ENCODE results near the gene RNF26.

Gene RNF26

DNA sequence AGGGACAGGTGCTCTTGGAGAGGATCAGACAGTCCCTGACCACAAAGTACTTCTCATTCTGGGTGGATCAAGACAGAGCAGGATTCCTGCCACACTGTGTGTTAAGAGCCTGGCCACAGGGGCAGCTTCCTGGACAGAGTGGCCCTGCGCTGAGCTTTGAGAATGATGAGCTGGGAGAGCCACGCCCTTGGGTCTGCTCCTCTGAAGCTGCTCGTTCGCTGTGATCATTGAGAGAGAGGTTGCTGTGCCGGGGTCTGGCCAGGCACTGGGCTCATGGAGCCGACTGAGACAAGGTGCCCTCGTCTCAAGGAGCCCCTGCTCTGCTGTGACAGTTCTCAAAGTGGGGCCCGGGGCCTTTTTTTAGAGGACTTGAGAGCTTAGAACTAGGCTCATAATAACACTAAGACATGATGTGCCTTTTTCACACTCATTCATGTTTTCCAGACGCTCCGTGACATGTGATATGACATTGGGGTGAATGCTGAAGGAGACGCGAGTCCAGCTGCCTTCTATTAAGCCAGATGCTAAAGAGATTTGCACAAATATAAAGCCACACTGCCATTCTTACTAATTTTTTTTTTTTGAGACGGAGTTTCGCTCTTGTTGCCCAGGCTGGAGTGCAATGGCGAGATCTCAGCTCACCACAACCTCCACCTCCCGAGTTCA, 13.7 kb downstream of the RNF26 start:
- DNase-seq (ENCODE audit: low read depth, low spot score), result no peak
- no peak overlapping the region for H3K27ac ChIP-seq

DNA sequence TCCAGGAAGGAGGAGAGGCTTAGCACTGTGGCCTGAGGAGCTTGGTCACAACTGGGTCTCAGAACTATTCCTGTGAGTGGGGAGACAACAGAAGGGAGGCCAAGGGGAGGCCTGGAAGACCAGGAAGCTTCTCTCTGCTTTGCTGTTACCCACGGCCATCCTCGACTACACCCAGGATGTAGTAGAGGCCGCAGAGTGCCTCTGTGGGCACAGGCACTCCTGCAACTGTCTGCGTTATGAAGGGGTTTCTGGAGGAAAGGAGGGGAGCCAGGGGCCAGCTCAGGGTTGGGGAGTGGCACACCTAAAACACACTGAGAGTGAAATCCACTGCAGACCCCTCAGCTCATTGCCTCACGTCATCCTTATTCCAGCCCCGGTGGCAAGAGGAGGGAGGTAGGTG, 16.0 kb downstream of the RNF26 start:
- no peak for DNase-seq (ENCODE audit: low read depth, low spot score)

DNA sequence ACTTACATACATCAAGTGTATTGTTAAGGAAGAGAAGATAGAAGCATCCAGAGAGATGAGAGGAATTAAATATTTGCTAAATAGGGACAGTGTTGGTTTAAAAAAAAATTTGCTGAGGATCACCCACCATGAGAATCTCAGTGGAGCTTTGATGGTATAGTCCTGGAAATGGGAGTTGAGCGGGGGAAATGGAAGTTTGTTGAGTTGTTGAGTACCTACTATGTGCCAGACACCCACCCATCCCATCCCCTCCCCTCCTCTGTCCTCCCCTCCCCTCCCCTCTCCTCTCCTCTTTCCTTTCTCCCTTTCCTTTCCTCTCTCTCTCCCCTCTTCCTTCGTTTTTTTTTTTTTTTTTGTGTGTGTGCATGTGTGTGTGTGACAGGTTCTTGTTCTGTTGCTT, 16.9 kb downstream of the RNF26 start:
- no peak for DNase-seq (ENCODE audit: low read depth, low spot score)
- H3K27ac ChIP-seq, result no peak overlapping the region

More for the DNA sequence above, 16.0 kb downstream of the RNF26 start:
- H3K27ac ChIP-seq, result no peak overlapping the region

DNA sequence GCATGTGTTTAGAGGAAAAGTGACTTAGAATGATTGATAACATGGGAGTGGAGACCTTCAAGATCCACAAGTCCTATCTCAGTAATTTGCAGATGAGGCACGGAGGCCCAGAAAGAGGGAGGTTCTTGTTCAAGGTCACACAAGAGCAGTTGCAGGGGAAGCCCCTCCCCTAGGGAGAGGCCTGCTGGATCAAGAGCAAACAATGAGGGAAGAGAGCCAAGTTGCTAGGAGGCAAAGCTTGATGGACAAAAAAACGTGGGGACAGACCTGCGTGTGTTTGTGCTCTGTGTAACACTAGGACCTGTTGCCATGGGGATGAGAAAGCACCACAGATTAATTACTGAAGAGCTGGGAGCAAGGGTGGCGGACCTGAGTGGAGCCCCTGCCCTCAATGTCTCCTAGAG, 18.5 kb downstream of the RNF26 start:
- H3K27ac ChIP-seq, result no peak overlapping the region
- no peak for DNase-seq (ENCODE audit: low read depth, low spot score)

DNA sequence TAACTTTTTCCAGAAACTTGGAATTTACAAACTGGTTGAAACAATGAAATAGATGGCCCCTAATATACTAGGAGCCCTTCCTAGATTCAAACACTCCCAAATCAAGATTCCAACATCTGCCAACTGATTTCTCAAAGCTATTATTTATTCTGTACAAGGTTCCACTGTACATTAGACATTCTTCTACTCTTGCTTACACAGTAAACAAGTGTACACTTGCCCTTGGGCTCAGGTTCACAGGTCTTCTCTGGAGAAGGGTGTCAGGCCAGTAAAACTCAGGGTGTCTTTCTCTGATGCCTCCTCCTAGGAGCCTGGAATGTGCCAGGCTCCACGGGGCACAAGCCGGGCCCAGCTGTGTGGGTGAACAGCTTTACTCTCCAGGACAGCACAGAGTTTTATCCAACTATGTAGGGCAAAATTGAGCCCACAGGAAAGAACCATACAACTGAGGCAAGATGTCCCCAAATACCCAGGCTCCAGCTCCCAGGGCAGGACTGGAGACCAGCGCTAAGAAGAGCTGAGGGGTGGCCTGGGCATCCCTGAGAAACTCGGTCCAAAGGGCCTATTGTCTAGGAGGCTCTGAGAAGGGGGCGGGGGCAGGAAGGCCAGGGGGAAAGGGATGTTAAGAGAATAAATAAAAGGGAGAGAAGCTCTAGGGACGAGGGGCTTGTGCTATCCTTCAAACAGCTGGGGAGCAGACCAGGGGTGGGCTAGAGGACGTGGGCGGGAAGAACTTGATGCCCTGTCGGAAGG, 20.9 kb downstream of the RNF26 start:
- DNase-seq (ENCODE audit: low read depth, low spot score), result no peak
- no peak overlapping the region for H3K27ac ChIP-seq

DNA sequence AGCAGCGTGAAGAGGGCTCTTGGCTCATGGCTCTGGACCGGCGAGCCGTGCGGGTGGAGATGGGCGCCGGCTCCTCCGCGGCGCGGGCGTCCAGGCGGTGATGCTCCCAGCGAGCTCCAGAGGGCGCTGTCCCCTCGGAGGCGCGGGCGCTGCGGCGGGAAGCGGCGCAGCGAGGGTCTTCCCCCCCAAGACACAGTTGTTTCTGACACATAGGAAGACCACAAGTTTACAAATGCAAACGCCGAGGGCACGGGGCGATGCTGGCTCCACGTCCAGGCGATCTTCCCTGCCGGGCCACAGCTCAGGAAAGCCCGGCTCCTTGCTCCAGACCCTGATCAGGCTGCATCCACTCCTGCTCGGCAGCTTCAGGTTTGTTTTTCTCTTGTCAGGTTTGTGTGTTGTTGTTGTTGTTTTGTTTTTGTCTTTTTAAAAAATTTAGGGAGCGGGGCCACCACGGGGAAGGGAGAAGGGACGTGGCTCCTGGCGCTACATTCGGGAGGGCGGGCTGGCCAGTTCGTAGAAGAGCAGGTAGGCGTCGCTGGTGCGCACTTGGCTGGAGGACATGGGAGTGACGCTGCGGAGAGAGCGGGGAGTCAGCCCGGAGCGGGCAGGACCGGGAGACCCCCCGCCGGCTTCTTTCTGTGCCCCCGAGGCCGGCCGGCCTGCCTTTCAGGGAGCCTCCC, 22.2 kb downstream of the RNF26 start:
- no peak for DNase-seq (ENCODE audit: low read depth, low spot score)
- no peak overlapping the region for H3K27ac ChIP-seq

DNA sequence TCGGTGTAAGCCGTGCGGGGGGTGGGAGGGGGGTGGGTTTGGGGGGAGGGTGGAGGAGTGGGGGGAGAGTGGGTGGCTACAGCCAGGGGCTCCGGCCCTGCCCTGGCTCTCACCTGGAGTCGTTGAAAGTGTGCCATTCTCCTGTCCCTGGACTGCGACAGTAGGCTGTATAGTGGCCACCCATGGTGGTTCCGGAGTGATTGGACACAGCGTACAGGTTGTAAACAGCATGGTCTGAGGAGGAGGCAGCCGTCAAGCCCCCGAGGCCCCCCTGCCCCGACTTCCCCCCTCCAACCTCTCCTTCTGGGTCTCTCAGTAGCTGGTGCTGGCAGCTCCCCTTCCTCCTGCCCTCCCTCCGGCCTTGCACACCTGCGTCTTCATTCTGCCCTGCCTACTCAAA, 22.7 kb downstream of the RNF26 start:
- DNase-seq (ENCODE audit: low read depth, low spot score), result no peak

DNA sequence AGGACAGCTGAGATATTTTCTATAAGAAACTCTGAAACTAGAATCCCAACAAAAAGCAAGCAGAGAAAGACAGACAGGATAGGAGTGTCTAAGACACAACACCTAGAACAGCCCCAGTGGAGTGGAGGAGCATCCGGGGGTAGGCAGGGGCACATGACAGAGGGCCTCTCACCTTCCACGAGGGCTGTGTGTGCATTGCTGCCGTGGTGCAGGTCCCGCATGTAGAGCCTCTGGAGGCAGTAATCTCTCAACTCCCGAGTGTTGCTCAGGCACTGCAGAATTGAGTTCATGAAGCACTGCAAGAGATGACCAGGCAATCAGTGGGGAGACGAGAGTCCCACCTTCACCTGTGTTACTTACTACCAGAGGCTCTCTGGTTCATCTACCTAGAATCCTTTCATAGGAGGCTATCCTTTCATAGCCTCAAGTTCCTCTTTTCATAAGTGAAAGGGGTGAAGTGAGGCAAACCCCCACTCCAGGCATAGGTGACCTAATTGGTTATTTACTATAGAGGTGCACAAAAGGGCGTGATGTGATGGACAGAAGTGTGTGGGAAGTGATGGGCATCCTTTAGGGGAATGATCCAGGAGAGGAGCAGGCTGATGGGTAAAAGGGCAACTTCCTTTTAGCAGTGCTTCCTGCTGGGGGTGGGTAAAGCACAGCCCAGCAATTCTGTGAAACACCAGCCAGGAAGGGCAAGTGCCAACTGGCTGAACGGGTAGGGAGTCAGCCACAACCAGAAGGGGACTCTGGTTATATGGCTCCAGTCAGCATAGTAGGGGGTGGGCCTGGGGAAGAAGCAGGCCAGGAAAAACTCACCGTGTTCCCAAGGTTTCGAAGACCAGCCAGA, 25.3 kb downstream of the RNF26 start:
- DNase-seq (ENCODE audit: low read depth, low spot score), result peak; percentile 39
- peak overlapping the region; percentile 91 for H3K27ac ChIP-seq

More for the DNA sequence above, 22.7 kb downstream of the RNF26 start:
- no peak overlapping the region for H3K27ac ChIP-seq

DNA sequence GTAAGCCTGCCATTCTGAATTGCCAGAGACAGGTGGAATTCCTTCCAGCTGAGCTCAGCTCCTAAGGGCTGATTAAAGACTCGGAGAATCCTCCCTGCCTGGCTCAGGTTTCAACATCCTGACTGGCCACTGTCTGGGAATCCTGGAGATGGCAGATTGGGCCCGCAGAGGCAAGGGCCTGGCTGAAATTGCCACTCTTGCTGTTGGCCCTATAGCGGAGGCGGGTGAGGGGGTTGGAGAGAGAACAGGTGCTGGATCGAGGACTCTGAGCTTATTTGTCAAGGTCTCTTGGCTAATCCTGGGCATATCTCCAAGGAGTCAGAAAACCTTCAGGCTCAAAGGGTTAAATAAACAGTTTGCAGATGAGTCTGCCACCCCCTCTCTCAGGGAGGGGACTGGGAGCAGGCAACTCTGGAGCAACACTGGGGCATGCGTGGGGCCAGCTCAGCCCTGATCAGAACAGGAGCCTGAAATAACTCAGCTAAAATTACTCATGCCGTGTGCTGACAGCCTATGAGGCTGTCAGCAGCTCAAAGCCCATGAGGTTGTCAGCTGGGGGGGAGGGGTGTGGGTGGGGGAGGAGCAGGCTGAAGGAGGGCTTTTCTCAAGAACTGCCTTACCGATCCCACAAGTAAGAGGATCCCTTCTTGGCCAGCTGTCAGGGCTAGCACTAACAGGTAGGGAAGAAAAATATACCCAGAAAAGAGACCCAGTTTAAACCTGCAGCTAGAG, 26.9 kb downstream of the RNF26 start:
- peak; percentile 85 for DNase-seq (ENCODE audit: low read depth, low spot score)
- H3K27ac ChIP-seq, result peak overlapping the region; percentile 91

DNA sequence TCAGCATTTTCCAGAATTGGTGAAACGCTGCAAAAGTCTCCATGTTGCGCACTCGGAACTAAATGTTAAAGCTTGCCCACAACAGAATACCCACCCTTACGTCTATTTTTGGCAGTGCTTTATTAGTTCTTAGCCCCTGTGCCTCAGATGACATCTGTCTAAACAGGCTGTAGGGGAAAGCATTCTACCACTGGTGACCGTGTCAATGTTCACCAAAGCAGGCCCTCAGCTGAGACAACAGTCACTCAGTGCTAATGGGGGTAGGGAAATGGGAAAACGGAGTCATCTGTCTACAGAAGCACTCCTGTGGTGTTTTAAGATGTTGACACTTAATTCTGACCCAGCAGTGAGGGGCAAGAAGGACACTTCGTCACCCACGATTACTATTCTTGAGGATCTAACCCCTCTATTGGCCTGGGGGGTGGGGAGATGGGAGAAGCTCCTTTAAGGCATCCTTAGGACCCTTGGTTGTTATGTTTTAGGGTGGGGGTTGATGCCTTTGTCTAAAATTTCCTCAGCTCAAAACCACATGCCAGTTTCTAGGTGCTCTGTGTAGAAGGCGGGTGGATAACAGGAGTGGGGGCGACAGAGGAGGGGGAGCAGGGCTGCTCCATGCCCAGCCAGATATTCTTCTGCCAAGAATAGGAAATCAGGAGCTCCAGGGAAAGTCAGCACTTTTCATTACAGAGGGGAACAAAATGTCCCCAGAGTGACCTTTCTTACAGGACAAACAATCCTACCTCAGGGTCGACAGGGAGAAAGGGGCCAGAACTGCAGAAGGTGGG, 27.8 kb downstream of the RNF26 start:
- peak overlapping the region; percentile 91 for H3K27ac ChIP-seq
- DNase-seq (ENCODE audit: low read depth, low spot score), result no peak

DNA sequence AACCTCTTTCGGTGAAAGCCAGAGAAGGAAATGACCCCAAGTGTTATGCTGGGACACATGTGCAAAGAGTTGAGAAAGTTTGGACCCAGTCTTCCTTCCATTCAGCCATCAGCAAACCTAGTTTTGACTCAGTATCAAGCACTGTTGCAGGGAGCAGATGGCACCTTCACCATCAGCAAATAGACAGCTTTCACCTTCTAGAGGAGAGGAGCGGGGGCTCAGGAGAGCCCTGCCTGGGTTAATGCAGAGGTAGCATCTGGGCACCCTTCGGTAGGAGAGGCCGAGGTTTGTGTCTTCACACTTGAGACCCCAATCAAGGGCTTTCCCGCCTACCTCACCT, 28.4 kb downstream of the RNF26 start:
- H3K27ac ChIP-seq, result no peak overlapping the region
- DNase-seq (ENCODE audit: low read depth, low spot score), result no peak

DNA sequence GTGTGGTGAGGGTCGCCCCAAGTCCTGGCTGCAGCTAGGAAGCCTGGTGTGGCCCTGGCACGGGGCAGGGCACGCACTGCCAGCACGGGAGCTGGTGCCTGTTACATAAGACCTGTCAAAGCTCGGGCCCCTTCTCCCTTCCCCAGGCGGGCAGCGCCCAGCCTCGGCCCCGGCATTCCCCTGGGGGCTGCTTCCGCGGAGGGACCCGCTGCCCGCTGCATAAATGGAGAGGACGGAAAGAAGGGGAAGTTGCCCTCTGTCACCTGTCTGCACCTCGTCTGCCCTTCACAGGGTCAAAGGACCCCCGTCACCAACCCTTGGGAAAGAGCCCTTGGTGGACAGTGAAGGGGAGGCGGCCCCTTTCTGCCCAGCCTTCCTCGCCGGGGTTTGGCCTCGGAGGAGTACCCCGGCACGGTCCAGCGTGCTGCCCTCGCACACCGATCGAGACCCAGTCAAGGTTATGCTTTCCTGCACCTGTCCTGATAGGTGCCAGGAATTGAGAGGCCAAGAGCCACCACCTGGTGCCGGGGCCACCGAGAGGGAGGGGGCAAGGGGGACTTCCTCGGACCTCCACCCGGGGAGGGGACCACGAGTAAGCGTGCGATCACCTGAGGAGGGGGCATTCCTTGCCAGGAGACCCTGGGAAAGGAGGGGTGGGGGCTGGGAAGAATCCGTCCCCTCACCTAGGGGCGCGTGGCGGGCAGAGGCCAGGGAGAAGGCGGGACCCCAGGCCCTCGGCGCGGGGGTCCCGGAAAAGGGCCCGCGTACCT, 28.9 kb downstream of the RNF26 start:
- DNase-seq (ENCODE audit: low read depth, low spot score), result no peak
- H3K27ac ChIP-seq, result no peak overlapping the region

DNA sequence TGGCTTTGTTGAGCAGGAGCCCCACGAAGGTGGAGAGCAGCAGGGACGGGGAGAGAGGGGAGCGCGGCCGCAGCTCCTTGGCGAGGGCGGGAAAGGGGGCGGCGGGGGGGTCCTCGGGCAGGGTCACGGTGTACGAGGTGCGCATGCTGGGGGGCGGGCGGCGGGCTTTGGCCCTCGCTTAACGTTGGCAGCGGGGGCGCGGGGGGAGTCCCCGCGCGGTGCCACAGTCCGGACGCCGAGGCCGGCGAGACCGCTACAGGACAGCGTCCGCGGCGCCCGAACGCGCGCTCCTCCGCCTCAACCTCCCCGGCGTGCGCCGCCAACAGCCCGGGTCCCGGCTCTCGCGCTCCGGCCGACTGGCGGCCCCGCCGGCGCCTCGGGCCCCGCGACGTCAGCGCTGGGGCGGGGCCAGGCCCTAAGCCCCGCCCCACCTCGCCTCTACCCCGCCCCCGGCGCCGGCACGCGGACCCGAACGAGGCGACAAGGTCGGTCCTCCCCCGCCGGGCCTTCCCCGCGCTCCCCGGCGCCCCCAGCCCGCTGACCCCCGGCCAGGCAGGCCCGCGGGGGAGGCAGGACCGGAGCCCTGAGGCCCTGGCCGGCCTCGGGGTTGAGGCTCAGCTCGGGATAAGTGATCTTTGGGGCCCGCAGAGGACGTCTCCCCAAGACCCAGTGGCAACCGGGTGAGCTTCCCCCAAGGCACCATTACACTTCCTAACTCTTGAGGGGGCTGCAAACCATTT, 29.7 kb downstream of the RNF26 start:
- DNase-seq (ENCODE audit: low read depth, low spot score), result no peak
- no peak overlapping the region for H3K27ac ChIP-seq

DNA sequence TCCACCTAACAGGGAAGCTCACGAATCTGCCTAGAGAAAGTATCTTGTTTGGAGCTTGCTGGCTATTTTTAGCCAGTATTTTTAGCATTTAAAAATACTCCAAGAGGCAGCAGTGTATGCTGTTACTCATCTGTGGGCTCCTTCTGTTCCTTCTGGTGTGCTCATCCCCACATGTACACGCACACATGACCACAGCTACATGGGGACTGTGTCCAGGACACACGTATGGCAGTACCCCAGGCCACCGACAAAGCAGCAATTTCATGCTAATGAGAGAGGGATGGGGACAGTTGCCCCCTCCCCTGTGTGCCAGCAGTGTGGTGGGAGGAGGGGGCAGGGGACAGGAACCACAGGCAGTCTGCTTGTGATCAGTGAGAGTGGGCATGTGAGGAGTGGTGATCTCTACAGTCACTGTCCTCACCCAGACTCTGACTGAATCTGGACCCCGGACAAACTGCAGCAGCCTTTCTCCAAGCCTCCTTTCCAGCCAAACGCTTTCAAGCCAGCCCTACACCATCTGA, 30.8 kb downstream of the RNF26 start:
- no peak for DNase-seq (ENCODE audit: low read depth, low spot score)
- H3K27ac ChIP-seq, result no peak overlapping the region

DNA sequence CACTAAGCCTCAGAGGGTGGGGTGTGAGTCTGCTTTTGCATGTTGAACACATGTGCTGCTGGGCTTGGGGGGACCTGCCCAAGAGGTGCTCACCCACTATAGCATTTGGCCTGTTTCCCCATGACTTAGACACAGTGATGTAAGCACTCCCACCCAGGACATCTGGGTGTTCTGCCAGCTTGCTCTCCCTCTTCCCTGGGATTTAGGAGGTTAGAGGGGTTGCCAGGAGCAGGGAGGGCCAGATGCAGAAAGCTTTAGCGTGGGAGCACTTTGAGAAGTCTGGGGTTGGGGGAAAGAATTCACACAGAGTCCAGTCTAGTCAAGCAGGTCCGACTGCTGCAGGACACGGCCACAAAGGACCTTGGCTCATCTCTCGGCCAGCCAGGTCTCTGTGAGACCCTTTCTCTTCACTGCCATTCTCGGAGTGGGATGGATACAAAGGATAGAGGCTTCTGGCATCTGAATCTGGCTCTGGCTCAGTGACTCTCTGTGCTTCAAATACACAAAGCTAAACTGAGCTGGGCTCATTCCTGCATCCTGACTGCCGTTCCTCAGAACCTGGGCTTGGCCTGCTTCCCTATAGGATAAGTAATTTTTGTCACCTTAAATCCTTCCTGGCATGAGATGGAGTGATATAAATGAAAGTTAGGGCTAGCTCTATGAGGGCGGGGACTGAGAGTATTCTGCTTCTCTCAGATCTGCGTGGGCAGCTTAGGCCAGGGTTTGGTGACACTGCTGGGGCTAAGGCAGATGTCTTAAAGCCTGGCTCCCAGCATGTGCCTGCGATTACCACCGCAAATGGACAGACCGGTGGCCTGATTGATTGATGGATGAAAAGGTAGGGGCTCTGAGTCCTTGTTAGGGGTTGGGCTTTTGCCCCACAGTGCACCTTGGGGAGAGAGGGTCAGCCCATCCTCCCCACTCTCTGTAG, 32.6 kb downstream of the RNF26 start:
- H3K27ac ChIP-seq, result no peak overlapping the region
- DNase-seq (ENCODE audit: low read depth, low spot score), result no peak

DNA sequence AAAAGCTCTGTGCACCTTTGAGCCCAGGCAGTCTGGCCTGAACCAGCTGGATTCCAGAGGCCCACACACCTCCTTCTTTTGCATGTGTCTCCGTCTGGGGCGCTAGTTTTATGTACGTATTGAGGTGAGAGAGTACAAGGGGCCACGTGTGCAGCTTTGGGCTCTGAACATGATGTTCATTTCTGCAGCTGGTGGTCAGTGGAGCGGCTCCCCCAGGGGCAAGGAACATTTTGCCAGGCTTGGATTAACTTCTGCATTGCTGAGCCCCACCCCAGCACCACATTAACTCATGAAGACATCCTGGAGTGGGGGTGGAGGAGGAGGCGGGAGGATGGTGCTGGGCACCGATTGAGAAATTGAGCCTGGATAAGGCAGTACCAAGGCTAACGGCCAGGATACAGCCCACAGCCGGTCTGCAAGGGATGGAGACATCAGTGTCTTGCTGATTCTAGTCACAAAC, 33.4 kb downstream of the RNF26 start:
- H3K27ac ChIP-seq, result no peak overlapping the region
- no peak for DNase-seq (ENCODE audit: low read depth, low spot score)

Data from epithelial cell of prostate (primary cell).